Osteoblast (primary cell): ENCODE measurements around the gene GUCA2A. TPM values are rescaled to one million over a fixed set of nuclear protein-coding genes. Genes with fewer than 3 reads are reported as not detected.

Experiments used
- DNase-seq: peaks from one replicate; pipeline ENCODE4 v3.0.0; 2011; ENCODE audit warnings: low spot score, mixed read lengths; ENCODE audit not compliant: insufficient read length; ENCODE audit errors: missing footprints
- H2AFZ ChIP-seq: 2 replicates; pipeline ENCODE4 v1.6.0; 2011; ENCODE audit warnings: mild to moderate bottlenecking, low read length
- H3K27ac ChIP-seq: 2 replicates; pipeline ENCODE4 v1.5.1; 2011; ENCODE audit warnings: mild to moderate bottlenecking, low read depth, low read length, moderate library complexity
- H3K27me3 ChIP-seq: 2 replicates; pipeline ENCODE4 v1.6.0; 2012; ENCODE audit warnings: mild to moderate bottlenecking, control low read depth, inconsistent platforms, low read length, moderate library complexity; ENCODE audit not compliant: insufficient read depth
- H3K36me3 ChIP-seq: 2 replicates; pipeline ENCODE4 v1.5.1; 2011; ENCODE audit warnings: mild to moderate bottlenecking, low read length, control low read depth, moderate library complexity; ENCODE audit not compliant: insufficient read depth
- H3K4me1 ChIP-seq: 2 replicates; pipeline ENCODE4 v1.5.1; 2011; ENCODE audit warnings: mild to moderate bottlenecking, low read length, control low read depth, moderate library complexity; ENCODE audit not compliant: insufficient read depth
- H3K4me2 ChIP-seq: 2 replicates; pipeline ENCODE4 v1.6.0; 2011; ENCODE audit warnings: mild to moderate bottlenecking, low read length; ENCODE audit not compliant: insufficient read depth
- H3K4me3 ChIP-seq: fragments of 200-600 bp; sonication (generic); 3 replicates; pipeline ENCODE4 v1.5.1; 2012; ENCODE audit warnings: mild to moderate bottlenecking, low read length, inconsistent platforms; ENCODE audit not compliant: insufficient read depth
- H3K79me2 ChIP-seq: 2 replicates; pipeline ENCODE4 v1.6.0; 2012; ENCODE audit warnings: mild to moderate bottlenecking, low read length, control low read depth, inconsistent platforms; ENCODE audit not compliant: insufficient read depth
- H3K9me3 ChIP-seq: 2 replicates; pipeline ENCODE4 v1.5.1; 2011; ENCODE audit warnings: low read depth, low read length, control low read depth
- H4K20me1 ChIP-seq: 2 replicates; pipeline ENCODE4 v1.6.0; 2012; ENCODE audit warnings: mild to moderate bottlenecking, low read length, control low read depth; ENCODE audit not compliant: insufficient read depth
- CTCF ChIP-seq: IDR thresholded peaks from 2 replicates; pipeline ENCODE4 v1.5.1; 2011; ENCODE audit warnings: mild to moderate bottlenecking, low read depth, low read length, moderate library complexity; ENCODE audit errors: extremely low read depth
- total RNA-seq: library from RNA; depleted of rRNA; stranded (reverse); fragments of >200 nt; gene quantifications from 2 replicates; pipeline ENCODE4 v1.2.3, GENCODE V29; 2012

GUCA2A gene
- total RNA-seq, 1 donor, result not detected

DNA sequence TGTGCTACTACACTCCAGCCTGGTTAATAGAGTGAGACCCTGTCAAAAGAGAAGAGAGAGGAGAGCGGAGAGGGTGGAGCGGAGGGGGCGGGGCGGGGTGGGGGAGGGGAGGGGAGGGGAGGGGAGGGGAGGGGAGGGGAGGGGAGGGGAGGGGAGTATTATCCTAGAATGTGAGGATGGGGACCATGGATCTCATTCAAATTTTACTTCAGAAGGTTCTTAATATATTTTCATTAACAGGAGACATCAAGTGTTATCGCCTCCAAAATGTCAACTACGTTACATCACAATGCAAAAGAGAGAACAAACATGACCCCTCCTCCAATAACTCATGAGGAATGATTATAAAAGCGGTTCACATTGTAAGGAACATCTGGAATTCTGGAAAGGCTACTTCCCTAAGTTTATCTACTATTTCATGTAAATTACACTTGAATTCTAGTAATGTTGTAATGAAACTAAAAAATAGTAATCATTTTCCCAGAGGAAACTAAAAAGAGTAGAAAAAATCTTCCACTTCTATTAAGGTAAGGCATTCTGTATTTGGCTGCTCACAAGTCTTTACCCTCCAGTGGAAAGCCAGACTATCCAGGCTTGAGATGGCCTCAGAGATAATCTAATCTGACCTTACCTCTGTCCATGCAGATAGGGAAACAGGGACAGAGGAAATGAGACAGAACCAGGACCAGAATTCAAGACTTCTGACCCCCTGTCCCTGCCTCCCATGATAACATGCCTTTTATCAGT lies 18.8 kb upstream of the GUCA2A start:
- Histone ChIP-seq H4K20me1 (peaks cover 12% of the 10 kb centered on the region), H2AFZ (no peak overlapping the region), H3K4me2 (no peak overlapping the region), H3K9me3 (no peaks in the 10 kb centered on the region), H3K27me3 (no peaks in the 10 kb centered on the region), H3K4me1 (peaks cover 23% of the 10 kb centered on the region), H3K79me2 (no peaks in the 10 kb centered on the region), H3K36me3 (peaks cover 7% of the 10 kb centered on the region), H3K4me3 (no peak overlapping the region), H3K27ac (no peak overlapping the region)
- DNase-seq, result peak; percentile 71
- no peak for TF ChIP-seq CTCF

DNA sequence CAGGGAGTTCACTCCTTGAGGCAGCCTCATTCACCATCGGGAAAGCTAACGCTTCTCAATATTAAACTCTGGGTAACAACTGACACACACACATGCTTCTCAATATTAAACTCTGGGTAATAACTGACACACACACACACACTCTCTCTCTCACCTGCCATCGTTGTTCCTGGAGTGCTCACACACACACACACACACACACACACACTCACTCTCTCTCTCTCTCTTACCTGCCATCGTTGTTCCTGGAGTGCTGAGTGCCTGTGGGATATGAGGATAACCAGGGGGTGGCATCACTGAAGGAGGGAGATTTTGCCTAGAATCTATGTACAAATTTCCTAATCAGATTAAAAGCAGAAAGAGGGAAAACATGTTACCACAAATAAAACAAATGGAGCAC lies 17.1 kb upstream of the GUCA2A start:
- Histone ChIP-seq H3K27me3 (no peaks in the 10 kb centered on the region), H3K4me3 (no peak overlapping the region), H3K79me2 (no peaks in the 10 kb centered on the region), H3K4me1 (peaks cover 36% of the 10 kb centered on the region), H3K9me3 (no peaks in the 10 kb centered on the region), H2AFZ (no peak overlapping the region), H4K20me1 (peaks cover 22% of the 10 kb centered on the region), H3K4me2 (no peak overlapping the region), H3K36me3 (peaks cover 7% of the 10 kb centered on the region), H3K27ac (no peak overlapping the region)
- DNase-seq, result no peak
- TF ChIP-seq CTCF, result no peak

- H4K20me1 ChIP-seq, result peaks cover 24% of the 10 kb centered on the region
- no peak overlapping the region for H2AFZ ChIP-seq
- no peak overlapping the region for H3K4me3 ChIP-seq
- H3K4me2 ChIP-seq, result no peak overlapping the region
- TF ChIP-seq CTCF, result no peak
- H3K9me3 ChIP-seq, result no peaks in the 10 kb centered on the region
- no peak for DNase-seq
- peaks cover 26% of the 10 kb centered on the region for H3K4me1 ChIP-seq
- no peaks in the 10 kb centered on the region for H3K27me3 ChIP-seq
- H3K27ac ChIP-seq, result no peak overlapping the region
- H3K79me2 ChIP-seq, result no peaks in the 10 kb centered on the region
- H3K36me3 ChIP-seq, result peaks cover 7% of the 10 kb centered on the region
Observed at GRCh38 chr1:42179900-42180329, 15.4 kb upstream of the GUCA2A start.

- Histone ChIP-seq H3K4me2 (peak overlapping the region; percentile 2), H3K79me2 (no peaks in the 10 kb centered on the region), H3K4me3 (no peak overlapping the region), H3K27ac (peak overlapping the region; percentile 21), H3K36me3 (peaks cover 7% of the 10 kb centered on the region), H3K27me3 (no peaks in the 10 kb centered on the region), H3K4me1 (peaks cover 29% of the 10 kb centered on the region), H2AFZ (no peak overlapping the region), H3K9me3 (no peaks in the 10 kb centered on the region), H4K20me1 (peaks cover 26% of the 10 kb centered on the region)
- DNase-seq, result peak; percentile 72
- no peak for TF ChIP-seq CTCF
Observed at GRCh38 chr1:42179275-42179674, 14.7 kb upstream of the GUCA2A start.
